Head of caudate nucleus (tissue), 42 donors: ENCODE data around the gene RORB.

Experiments
- DNase-seq, 42 donors: peaks; one replicate each; pipeline versions ENCODE4 v3.0.0 to v3.0.0-alpha.2; 2020 to 2021; ENCODE audit warnings: mixed read lengths in 7 of 42
- intact Hi-C: fragments of 100-400 bp; cut with DNase I; formaldehyde crosslinking; loops from one replicate; pipeline ENCODE4 v1.15.0; 2022

RORB gene

DNA sequence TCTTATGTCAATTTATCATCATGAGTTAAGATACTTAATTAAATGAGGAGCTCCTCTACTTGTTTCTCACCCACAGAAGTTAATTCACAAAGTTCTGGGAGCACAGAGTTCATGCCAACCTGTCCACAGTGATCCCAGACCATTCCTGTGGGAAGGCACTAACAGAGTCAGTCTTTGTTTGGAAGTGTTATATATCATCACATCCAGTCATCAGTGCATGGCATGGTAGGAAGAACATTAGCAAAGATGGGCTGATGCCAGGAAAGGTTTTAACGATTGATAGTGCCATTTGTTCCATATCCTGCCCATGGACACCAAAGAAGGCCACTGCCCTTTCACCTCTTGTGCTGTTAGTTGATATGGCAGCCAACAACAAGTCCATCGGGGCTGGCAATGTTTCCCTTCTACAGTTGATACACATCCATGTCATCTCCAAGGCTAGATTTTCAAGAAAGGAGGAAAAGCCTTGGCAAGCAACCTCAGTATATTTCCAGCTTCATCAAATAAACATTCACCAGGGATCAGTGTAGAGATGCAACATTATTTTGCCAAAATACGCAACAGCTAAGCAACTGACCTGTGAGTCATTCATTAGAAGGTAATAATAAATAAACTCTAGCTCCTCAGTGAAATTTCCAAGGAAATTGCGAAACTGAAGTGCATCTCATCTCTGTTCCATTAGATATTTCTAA is 169.6 kb downstream of the RORB start:
- no peak for DNase-seq
- intact Hi-C loops: no loop called here

DNA sequence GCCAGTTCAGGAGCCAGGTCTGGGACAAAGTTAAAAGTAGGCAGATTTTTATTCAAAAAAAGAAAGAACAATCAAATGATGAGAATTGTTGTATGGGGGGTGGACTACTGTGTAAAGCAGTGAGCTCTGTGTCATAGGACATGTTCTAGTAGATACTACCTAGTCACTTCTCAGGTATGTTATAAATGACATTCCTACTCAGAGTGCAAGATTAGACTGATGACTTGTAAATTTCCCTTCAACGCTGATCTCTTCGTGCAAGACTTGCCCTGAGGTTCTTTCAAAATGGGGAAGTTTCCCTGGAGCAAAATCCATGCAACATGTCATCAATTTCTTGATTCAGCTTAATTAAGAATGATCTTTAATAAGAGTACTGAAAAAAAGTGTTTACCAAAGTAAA is 175.1 kb downstream of the RORB start:
- intact Hi-C loops: no loop called here
- no peak for DNase-seq

DNA sequence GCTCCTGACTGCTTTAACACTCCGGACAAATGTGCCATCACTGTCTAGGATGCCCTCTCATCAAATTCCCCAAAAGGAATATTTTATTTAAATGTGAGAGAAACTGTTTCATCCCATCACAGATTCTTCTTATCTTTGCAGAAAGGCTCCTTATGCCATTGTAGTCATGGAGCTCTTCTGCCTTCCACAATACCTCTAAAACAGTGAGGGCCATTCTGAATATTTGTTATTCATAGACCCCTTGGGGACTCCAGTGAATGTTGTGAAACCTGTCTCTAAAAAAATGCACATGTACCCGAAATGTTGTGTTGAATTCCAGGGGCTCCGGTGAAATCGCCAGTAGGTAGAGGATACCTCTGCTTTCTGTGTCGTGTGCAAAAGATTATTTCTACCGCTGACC is 176.9 kb downstream of the RORB start:
- intact Hi-C loops: no loop called here
- DNase-seq: no peak

DNA sequence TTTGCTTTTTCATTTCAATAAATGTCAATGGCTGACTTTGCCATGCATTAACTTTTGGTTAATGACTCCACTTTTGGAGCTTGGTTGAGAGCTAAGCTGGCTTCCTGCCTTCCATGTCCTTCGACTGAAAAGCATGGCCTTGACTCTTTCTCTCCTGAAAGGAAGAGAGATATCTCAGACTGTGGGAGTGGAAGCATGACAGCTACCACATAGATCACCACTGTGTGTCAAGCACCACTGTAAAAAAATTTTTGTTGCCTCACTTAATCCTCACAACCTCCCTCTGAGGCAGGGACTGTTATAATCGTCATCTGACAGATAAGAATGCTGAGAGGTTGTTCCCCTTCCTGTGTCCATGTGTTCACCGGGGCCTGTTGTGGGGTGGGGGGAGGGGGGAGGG is 184.8 kb downstream of the RORB start:
- no peak for DNase-seq
- intact Hi-C loops: no loop called here

DNA sequence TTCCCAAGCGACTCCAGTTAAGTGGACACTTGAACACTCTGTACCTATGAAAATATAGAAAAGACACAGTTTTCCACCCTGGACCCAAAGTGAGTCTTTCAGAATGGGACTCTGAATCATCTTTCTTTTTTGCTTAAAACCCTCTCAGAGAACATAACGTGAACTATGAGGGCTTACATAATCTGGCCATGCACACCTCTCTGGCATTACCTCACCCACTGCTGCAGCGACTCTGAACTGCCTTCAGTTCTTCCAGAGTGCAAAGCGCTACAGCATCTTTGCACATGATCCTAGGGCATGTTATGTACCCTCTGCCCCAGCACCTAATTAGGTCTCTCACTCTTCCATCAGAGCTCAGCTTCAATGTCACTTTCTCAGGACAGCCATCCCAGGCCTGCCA is 186.2 kb downstream of the RORB start:
- peak in 23 of 42 donors; percentile 4 to 71 (median 22) for DNase-seq

DNA sequence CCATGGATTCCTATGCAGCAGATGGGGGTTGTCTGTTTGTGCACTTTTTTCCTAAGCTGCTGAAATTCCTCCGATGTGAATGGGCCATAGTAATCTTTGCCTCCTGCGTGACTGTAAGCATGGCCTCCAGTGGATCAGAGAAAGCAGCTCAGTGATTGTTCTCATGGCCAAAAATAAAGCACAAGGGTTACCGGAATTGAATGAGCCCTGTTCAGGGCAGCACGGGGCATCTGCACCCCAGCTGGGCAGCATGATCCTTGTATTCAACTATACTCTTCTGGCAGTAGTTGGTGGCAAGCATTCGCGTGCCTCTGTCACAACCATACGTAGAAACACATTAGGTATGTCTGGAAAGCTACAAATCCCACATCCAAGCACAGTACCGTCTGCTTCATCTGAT is 193.9 kb downstream of the RORB start:
- DNase-seq: no peak
- intact Hi-C loops: no loop called here

More for the DNA sequence above, 186.2 kb downstream of the RORB start:
- intact Hi-C loops: no loop called here

DNA sequence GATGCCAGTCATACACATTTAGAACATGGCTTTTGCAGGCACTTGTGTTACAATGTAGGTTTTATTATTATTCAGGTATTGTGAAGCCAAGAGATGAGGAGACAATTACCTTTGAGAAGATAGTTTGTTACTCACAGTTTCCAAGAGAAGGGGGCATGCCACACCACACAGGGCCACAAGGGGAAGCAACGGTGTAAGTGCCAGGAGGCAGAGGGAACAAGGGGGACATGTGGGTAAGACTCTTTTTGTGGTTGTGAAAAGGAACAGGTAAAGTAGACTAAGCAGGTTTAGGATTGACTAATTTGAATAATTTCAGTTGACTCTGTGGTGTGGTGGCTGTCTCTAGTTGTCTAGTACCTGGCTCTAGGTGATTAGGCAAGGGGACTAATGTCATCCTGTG is 199.4 kb downstream of the RORB start:
- intact Hi-C loops: no loop called here
- DNase-seq: no peak

DNA sequence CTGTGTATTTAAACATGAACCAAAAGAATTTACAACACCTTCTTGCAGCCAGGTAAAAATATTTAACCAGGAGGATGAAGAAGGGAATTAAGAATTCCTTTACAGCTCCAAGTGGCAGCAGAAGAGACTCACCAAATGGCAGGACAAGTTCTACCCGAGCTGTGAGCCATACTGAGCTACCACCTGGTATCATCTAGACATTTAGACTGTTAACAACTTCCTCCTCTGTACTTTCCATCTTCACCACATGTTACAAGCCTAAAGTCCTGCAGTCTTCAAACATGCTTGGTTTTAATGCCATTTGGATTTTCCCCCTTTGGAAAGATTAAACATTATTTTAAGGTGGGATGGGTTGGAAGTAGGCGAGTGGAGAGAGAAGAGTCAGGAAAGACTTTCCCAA is 200.4 kb downstream of the RORB start:
- DNase-seq: no peak
- intact Hi-C loops: no loop called here

DNA sequence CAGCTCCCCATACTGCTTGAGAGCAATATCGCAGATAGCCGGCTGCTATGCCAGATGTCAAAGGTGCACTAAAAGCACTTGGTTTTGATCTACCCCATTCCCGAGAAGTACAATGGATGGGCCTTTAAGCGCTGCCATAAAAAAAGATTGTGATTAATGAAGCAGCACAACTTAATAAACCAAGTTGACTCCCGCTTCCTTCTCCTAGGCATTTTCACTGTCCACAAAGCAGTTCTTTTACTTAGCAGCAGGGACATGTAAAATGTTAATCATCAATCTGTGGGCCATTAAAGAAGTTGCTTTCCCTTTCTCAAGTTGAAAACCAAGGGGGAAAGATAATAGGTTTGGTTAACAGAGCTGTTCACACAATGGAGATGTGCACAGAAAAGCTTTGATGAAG is 214.2 kb downstream of the RORB start:
- DNase-seq: no peak
- intact Hi-C loops: no loop called here

DNA sequence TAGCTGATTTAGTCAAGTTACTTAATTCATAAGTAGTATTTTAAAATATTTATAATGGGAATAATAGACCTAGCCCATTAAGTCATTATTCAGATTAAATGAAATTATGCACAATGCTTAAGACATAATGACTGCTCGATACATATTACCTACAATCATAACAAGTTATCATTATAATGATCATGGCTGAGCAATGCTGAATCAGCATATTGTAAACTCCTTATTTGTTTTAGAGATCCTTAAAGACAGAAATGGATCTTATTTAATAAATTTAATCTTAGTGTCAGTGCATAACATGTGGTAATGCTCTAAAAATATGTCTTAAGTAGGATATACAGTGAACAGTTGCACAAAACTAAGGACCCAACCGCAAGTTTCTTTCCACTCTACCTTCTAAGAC is 221.6 kb downstream of the RORB start:
- intact Hi-C loops: no loop called here
- DNase-seq: no peak

DNA sequence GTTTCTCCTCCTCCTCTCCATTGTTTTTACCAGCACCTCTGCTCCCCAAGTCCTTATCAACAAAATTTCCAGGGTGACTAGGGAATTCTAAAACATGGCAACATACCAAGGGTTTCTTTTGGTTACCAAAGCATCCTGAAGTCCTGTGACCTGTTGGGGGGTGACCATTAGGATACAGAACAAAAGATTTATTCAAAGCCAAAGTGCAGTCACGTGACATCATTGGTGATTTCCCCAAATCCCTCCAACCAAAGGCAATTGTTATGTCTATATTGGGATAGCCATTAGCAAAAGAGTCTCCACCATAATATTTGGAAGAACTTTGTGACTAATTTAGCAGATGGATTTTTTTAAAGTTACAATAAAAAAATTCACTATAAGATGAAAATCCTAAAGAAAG is 222.2 kb downstream of the RORB start:
- DNase-seq: no peak
- intact Hi-C loops: no loop called here

DNA sequence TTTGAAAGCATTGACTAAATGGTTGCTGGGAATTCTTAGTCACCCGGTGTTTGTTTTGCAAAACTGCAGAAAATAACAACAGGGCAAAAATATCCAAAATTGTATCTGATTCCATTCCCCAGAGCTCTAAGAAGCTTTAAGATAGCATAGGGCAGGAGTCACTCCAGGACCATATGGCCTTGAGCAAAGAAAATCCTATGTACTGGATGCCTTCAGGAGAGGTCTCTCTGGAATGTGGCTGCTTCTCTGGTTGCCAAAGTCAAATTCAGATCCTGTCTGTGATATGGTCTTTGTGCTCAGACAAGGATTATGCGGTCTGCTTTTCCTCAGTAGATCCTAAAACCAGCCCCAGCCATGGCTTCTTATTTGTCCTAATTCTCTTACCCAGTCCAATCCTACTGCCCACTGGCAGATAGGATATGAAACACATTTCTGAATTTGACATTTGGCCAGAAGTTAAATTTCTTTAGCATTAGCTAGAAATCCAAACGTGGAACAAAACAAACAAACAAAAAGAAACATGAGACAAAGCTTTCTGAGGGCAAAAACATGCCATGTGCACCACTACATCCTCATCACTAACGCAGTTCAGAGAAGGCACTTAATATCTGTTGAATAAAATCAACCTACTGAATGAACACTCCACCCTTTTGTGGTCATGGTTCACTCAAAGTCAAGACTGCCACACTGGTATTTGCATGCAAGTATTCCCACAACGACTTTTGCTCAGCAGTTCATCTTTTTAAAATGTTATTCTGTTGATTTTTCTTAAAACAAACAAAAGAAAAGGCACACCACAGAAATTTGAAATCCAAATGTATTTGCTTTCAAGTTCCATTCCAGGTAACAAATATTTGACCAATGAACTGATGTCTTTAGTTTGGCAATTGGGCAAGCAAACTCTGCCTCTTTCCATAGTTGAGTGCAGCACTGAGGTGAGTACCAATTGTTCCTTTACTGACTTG is 224.8 kb downstream of the RORB start:
- no peak for DNase-seq
- intact Hi-C loops: no loop called here

DNA sequence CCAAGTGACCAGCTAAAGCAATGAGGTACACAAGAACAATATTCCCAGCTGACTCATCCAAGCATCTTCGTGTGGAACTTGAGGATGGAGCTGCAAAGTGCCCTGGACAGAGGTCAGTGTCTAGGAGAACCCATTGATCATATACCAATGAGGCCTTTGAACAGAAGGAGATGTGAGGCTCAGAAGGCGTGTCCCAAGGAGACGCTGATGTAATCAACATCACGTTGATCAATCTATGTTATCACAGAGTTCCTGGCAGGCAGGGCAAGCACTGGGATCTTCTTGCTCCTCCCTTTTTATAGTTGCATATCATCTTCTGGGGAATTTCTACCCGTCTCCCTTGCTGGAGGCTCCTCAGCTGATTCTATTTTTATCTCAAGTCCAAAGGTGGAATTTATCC is 227.2 kb downstream of the RORB start:
- intact Hi-C loops: no loop called here
- no peak for DNase-seq

DNA sequence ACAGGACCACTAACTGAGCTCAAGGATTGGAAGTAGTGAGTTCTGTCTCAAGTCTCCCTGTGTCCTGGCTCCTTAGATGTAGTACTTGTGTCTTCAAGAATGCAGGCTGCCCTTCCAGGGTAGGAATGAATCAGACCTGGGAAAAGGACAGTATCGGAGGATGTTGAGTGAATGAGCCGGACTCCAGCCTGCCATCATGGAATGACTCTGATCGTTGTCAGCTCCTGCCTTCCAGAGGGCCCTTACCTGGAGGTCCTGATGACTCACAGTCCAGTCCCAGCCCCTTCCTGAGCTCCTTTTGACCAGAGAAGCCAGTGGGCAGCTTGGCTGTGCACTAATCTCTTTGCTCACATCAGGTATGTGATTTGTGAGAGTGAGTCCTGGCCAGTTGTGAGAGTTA is 229.4 kb downstream of the RORB start:
- DNase-seq: no peak
- intact Hi-C loops: no loop called here

DNA sequence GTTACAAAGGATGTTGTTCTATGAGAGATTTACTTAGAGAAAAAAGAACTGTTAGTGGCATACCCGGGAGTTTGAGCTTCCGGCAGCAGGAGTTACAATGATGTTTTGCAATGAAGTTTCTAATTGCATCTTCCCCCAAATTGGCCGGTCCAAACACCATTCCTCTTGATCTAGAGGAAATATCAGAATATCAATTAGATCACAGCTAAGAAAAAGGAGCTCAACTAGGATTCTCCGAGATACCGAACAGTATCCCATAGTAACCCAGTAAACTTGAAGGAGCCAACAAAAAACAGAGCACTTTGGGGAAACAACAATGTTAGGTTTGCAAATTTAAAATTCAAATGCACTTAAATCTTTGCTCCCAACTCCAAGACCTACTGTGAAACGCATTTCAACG is 231.0 kb downstream of the RORB start:
- intact Hi-C loops: no loop called here
- peak in 1 of 42 donors; percentile 15 for DNase-seq

DNA sequence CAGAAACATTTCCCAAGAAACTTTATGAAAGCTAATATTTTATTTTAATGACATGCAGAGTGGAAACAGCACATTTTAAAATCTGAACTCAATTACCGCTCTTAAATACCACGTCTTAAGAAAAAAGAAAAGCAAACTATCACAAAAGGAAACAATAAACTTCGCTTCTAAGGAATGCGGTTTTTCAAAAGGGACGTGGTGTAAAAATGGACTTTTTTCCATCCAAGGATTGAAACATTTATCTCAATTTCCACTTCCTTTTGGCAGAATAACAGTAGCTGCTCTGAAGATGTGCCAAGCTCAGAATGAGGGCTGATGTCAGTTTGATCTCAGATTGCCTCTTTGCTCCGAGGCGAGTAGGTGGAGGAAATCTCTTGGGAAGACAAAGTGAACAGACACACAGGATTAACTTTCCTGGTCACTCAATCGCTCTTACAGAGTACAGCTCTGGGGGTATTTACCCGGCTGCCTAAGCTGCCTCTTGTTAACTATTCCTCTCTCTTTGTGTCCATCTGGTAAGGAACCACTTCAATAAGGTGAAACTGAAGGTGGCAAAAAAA is 232.1 kb downstream of the RORB start:
- intact Hi-C loops: no loop called here
- DNase-seq: peak in 16 of 42 donors; percentile 11 to 69 (median 24)

DNA sequence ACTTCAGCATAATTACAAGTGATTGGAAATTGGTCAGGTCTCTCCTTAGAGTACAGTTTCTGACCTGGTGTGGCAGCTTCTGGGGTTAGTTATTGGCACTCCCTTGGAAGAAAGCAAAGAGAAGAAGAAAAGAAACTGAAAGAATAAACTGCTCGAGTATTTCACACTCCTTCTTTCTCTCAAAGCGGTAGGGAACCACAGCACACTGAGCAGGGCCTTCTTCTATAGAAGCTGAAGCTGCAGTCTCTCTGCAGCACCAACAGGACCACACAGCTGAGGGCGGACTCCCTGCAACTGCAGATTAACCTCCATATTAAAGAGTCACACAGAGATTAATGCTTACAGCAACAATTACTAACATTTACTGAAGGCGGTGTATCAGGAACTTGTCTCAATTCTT is 238.6 kb downstream of the RORB start:
- intact Hi-C loops: no loop called here

DNA sequence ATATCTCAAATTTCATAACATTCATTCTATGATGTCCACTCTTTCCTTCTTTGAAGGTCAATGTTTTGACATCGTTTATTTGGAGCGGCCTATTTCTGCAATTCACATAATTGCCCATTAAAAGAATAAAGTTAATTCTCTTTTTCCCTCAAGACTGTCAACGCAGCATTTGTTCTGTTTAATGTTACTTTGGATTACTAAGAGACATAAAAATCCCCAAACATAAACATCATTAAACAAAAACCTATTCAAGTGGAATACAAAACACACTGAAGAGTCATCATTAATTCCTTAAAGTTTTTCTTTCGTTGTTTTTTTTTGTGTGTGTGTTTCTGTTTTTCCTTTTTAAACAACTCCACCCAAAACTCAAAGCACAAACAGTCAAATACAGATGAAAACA is 239.5 kb downstream of the RORB start:
- no peak for DNase-seq
- intact Hi-C loops: no loop called here

More for the DNA sequence above, 238.6 kb downstream of the RORB start:
- no peak for DNase-seq

DNA sequence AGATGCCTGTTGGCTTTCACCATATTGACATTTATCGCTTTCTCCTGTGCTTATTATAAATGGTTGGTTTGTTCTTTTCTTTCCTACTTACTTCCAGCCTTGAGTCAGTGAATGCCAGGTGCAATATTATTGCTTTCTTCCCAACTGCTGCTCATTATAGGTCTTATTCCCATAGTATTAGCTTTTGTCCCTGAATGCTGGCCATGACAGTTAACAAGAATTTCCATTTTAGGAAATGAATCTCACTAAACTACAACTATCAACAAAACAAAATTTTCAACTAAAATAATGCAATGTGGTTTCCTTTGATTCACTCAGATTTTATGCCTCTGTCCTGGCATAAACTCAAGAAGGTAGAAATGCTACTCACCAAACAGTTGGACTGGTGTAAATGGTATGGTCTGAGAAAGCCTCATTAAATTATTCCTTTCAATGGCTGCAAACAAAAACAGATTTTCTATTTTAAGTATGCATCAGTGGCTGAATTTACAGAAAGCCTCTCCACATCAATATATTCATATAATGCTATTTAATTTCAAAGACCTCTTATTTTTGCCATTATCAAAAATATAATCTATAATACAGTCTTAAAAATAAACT is 245.2 kb downstream of the RORB start:
- intact Hi-C loops: no loop called here
- no peak for DNase-seq
